Retinal pigment epithelial cell (primary cell): ENCODE data around the gene RAPGEF1.

Experiments used
- DNase-seq: peaks from one replicate; pipeline ENCODE4 v3.0.0-alpha.2; 2010; ENCODE audit warnings: low read depth
- H3K4me3 ChIP-seq: 2 replicates; pipeline ENCODE4 v1.5.1; 2011; ENCODE audit warnings: mild to moderate bottlenecking, low read length, control low read depth, moderate library complexity
- TF ChIP-seq, protein P1 (sequence below): conservative IDR thresholded peaks from 2 replicates; pipeline ENCODE4 v1.5.1; 2011; ENCODE audit warnings: low read depth, low read length, control low read depth, inconsistent platforms

The RAPGEF1 gene

DNA sequence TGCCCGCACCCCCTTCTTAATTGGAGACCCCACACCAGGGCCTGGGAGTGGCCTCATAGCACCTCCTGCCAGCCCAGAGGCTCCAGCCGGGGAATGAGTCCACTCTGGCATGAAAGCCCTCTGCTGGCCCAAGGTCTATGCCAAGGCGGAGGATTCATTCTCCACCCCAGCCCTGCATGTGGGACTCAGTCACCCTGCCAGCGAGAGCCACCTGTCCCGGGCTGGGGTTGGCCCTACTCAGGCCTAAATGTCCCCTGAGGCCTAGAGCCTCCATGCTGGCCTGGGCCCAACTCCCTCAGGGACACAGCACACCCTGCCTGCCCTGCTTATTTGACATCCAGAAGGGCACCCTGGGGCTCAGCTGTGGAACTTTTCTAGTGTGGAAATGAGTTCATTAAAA is 1.0 kb upstream of the RAPGEF1 start:
- TF ChIP-seq, protein P1, sequence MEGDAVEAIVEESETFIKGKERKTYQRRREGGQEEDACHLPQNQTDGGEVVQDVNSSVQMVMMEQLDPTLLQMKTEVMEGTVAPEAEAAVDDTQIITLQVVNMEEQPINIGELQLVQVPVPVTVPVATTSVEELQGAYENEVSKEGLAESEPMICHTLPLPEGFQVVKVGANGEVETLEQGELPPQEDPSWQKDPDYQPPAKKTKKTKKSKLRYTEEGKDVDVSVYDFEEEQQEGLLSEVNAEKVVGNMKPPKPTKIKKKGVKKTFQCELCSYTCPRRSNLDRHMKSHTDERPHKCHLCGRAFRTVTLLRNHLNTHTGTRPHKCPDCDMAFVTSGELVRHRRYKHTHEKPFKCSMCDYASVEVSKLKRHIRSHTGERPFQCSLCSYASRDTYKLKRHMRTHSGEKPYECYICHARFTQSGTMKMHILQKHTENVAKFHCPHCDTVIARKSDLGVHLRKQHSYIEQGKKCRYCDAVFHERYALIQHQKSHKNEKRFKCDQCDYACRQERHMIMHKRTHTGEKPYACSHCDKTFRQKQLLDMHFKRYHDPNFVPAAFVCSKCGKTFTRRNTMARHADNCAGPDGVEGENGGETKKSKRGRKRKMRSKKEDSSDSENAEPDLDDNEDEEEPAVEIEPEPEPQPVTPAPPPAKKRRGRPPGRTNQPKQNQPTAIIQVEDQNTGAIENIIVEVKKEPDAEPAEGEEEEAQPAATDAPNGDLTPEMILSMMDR: no peak
- no peak for DNase-seq
- no peak overlapping the region for H3K4me3 ChIP-seq

DNA sequence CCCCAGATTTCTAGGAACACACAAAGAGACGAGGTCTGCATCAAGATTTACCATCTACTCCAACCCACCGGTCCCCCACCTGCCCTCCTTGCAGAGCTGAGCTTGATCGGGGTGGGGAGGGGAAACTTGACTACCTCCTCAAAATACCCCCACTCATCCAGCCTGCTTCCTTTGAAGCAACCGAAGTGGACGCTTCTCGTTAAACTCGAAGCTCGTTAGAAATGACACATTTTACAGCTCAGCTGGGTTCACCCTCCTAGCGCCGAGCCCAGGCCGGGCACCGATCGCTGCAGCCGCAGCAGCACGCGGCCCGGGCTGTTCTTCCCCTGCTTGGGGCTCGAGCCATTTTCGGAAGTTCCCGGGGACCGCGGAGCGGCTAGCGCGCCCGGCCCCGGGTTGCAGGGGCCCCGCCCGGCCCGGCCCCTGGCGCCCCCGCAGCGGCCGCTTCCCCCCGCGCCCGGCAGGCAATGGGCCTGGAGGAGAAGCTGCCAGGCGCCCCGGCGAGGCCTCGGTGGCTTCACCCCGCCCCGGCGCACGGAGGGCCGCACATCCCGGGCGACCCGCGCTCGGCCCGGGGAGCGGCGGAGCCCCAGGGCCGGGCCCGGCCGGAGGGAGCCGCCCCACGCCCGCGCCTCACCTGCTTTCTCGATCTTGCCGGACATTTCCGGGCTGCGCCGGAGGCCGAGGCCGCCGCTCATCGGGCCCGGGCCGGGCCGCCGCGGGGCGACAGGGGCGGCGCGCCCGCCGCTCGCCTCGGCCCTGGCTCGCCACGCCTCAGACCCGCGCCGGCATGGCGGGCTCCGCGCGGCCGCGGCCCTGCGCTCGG is 530 bp downstream of the RAPGEF1 start:
- peak overlapping the region; percentile 74 for H3K4me3 ChIP-seq
- no peak for DNase-seq
- TF ChIP-seq, protein P1: no peak

DNA sequence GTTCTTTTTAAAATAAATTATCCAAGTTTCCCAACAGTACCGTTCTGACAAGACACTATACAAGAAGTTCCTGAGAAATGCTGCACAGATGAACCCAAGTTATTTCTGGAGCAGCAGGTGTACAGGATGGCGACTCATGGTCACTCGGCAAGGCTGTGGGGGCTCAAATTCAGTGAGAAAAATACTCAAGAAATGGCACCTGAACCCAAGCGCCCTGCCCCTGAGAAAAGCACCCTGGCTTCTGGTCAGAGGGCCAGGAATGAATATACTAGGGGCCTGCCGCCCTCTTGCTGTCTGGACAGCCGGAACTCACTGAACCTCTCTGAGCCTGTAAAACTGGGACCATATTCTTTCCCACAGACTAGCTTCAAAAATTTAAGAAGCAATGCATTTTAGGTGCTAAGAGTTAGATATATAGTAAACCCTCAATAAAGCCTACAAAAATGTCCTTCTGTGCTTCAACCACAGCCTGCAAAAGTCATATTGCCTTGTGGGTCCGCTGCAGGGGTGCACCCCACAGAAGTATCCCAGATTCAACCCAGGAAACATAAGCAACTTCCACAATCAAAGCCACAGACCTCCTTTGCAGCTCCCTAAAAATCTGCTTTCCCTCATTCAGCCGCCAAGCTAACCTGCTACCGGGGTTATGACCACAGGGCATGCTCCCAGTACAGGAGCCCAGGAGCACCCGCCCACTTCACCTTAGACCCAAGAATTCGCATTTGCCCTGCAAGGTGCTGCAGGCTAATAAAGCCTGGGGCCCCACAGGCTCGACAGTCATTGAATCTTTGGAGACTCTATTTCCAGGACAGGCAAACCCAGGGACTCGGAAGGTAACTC is 1.4 kb downstream of the RAPGEF1 start:
- peak overlapping the region; percentile 74 for H3K4me3 ChIP-seq
- TF ChIP-seq, protein P1: no peak
- no peak for DNase-seq

DNA sequence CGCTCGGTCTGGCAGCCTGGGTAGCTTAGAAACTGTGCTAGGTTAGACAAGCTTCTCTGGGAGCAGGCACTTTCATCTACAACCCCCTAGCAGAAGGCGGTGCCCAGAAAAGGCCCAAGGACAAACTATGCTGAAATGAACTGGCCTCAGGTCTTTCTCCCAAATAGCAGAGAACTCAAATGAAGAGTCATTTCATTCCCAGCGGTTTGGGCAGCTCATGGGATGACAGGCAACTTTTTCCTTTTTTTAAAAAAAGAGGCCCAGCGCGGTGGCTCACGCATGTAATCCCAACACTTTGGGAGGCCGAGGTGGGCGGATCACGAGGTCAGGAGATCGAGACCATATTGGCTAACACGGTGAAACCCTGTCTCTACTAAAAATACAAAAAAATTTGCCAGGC is 2.5 kb downstream of the RAPGEF1 start:
- TF ChIP-seq, protein P1: no peak
- DNase-seq: no peak
- H3K4me3 ChIP-seq: no peak overlapping the region

DNA sequence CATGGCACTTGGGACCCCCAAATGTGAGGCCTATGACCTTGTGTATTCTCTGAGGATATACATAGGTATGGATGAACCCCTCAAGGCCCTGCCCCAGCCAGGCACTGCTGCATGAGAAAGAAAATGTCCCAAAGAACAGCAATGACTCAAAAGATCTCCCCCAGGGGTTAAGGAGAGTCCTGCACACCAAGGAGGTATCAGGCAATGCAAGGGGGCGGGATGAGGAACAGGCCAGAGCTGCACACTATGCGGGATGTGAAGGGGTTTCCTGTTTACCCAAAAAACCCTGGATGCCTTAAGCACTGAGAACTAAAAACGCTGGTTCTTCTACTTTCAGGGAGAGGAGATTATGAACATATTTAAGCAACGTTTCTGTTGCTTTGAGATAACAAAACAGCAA is 3.4 kb downstream of the RAPGEF1 start:
- no peak overlapping the region for H3K4me3 ChIP-seq
- no peak for DNase-seq
- TF ChIP-seq, protein P1: no peak

DNA sequence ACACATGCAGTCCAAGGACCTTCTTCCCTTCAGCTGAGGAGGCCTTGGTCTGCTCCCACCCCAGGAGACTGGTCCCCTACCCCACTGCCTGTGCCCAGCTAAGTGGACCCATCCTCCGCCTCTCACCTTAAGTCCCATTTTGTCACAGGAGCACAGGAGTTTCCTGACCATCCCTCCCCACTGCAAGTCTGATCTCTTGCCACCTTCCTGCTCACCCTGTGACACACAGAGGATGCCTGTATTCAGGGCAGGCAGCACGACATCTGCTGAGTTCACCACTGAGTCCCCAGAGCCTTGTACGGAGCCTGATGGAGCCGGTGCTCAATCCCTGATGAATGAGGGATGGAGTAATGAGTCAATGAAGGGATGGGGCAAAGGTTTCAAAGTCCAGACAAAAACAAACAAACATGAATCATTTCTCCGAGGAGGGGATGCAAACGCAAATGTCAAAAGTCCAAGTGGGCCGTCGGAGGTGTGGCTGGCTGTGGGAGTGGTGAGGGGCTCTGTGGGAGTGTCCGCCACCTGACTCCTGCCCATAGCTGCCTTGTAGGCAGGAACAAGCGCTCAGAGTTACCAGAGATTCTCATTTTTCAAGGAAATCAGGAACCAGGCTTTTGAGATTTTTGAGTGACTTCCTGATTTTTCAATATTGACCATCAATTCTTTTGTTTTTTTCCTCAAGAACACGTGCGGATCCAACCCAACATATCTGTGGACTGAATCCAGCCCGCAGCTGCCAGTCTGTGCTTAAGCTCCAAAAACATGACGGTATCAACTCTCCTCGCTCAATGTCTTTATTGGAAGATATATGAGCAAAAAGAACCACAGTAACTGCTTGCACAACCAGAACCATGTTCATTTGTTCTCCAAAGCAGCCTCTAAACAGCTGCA is 4.4 kb downstream of the RAPGEF1 start:
- no peak for DNase-seq
- TF ChIP-seq, protein P1: no peak
- H3K4me3 ChIP-seq: no peak overlapping the region
